ENCODE measurements around the gene SCAPER. TPM values are rescaled to one million over a fixed set of nuclear protein-coding genes. Genes with fewer than 3 reads are reported as not detected.
"Not testable (repeated sequence)": the region's sequence is repeated elsewhere in the genome, so short reads cannot be mapped to it uniquely, and the experiment has no call there.

The SCAPER gene
- total and polyA plus RNA-seq, 2 of the 4 experiments (the other 2 are of a cell fraction): 2.9 to 9.7 TPM

DNA sequence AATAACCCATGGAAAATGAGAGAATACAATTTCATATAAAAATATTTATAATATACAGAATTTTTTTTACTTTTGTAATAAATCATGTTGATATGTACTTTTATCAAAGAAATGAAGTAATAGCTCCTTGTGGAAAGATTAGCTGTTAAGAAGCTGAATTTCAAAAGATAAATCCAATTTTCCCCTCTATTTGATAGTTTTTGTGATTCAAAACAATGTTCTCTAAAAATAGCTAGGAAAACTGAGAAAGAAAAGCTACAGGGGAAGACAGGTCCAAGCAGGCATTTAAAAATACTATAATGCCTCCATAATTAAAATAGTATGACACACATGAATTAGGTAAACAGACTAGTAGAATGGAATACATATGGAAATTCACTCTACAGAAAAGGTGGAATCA, 44.9 kb downstream of the SCAPER start:
- H2BK15ac ChIP-seq (ENCODE audit: low read depth, low read length): no peak overlapping the region
- intact Hi-C loops (cut with micrococcal nuclease): no loop called here
- dilution Hi-C loops (cut with HindIII; ENCODE audit: low sequenced_read_pairs, unreplicated experiment): no loop called here

DNA sequence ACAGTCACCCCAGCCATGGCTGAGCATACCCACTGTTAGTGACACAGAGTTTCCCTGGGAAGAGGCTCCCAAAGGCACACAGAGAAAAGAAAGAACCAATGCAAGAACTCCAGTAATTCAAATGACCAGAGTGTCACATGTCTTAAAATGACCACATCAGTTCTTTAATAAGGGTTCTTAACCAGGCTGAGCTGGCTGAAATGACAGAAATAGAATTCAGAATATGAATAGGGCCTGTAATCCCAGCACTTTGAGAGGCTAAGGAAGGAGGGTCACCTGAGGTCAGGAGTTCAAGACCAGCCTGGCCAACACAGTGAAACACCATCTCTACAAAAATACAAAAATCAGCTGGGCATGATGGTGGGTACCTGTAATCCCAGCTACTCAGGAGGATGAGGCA, 54.8 kb downstream of the SCAPER start:
- ATAC-seq (ENCODE audit: low read depth): not testable (repeated sequence)

More for the DNA sequence above, 44.9 kb downstream of the SCAPER start:
- Histone ChIP-seq H2AK5ac (ENCODE audit: low read depth, low read length) (no peak overlapping the region), H3K27ac (ENCODE audit: insufficient read depth, low read length) (no peak overlapping the region), H3K4ac (ENCODE audit: low read depth, low read length) (no peak overlapping the region), H2BK20ac (ENCODE audit: low read depth, low read length) (no peak overlapping the region), H3K23ac (ENCODE audit: low read depth, low read length) (no peak overlapping the region), H3K18ac (ENCODE audit: low read depth, low read length) (no peak overlapping the region), H2BK120ac (ENCODE audit: low read depth, low read length) (no peak overlapping the region), H3K56ac (ENCODE audit: extremely low read depth, insufficient read depth, low read length) (no peak overlapping the region), H2AFZ (replicated peaks; ENCODE audit: low read length, poor library complexity) (no peak overlapping the region), H3K9ac (ENCODE audit: low read depth, low read length) (no peak overlapping the region), H2BK5ac (ENCODE audit: low read depth, low read length, poor library complexity, severe bottlenecking) (no peak overlapping the region), H3K36me3 (ENCODE audit: control insufficient read depth, insufficient read depth, low read length) (no peaks in the 10 kb centered on the region), H3K4me2 (ENCODE audit: low read depth, low read length) (no peak overlapping the region), H3K79me1 (ENCODE audit: low read depth in 1 of 2, low read length in 2 of 2) (peaks cover 0 to 5% of the 10 kb centered on the region in 2 experiments; a peak in 1 of 4 replicates), H3K4me3 (ENCODE audit: insufficient read depth, low read depth, low read length) (no peak overlapping the region), H3K9me1 (ENCODE audit: insufficient read depth, low read length) (no peaks in the 10 kb centered on the region), H3K4me1 (ENCODE audit: control insufficient read depth, insufficient read depth, low read length) (no peaks in the 10 kb centered on the region), H2AK9ac (replicated peaks; ENCODE audit: low read depth, low read length, poor library complexity) (no peak overlapping the region), H3K27me3 (ENCODE audit: control insufficient read depth, insufficient read depth, low read length) (no peaks in the 10 kb centered on the region), H3K14ac (replicated peaks; ENCODE audit: low read depth, low read length) (no peak overlapping the region), H3K9me3 (ENCODE audit: control insufficient read depth, insufficient read depth, low read length) (no peaks in the 10 kb centered on the region), H4K91ac (ENCODE audit: insufficient read depth, low read depth, low read length) (no peak overlapping the region), H4K20me1 (ENCODE audit: insufficient read depth, low read length) (no peaks in the 10 kb centered on the region), H4K5ac (ENCODE audit: low read depth, low read length) (no peak overlapping the region), H4K8ac (ENCODE audit: low read depth in 2 of 2, low read length in 2 of 2) (no peak overlapping the region)
- TF ChIP-seq NFE2L2 (IDR thresholded peaks at IDR 0.05; ENCODE audit: low read depth, low read length): no peak
- TF ChIP-seq CHD1 (IDR thresholded peaks at IDR 0.05; ENCODE audit: low read depth, low read length): no peak
- TF ChIP-seq ELK1 (IDR thresholded peaks at IDR 0.05; ENCODE audit: borderline replicate concordance, low read depth, low read length): no peak
- TF ChIP-seq CEBPB (IDR thresholded peaks at IDR 0.05; ENCODE audit: low read depth, low read length): no peak
- TF ChIP-seq FOS (IDR thresholded peaks at IDR 0.05; ENCODE audit: low read depth, low read length): no peak
- no peak for TF ChIP-seq SMC3 (IDR thresholded peaks at IDR 0.05; ENCODE audit: low read depth, low read length)
- TF ChIP-seq POLR2A (IDR thresholded peaks at IDR 0.05; ENCODE audit: low read depth, low read length): no peak
- TF ChIP-seq MAFK (IDR thresholded peaks at IDR 0.05; ENCODE audit: low read depth, low read length): no peak
- no peak for DNase-seq
- no TSS peak for BruUV-seq (replicated peaks)
- ATAC-seq (ENCODE audit: low read depth): no peak
- CTCF ChIA-PET: interaction anchor here (0.6 to 1.1 kb wide), 3 partner anchors 9 to 575 kb away, joined by 3 to 4 read pairs (median 3); no protein-coding TSS in a partner anchor
- POLR2A ChIA-PET (ENCODE audit: unreplicated experiment): no interaction called here
- in situ Hi-C loops (cut with MboI; ENCODE audit: low sequenced_read_pairs): loop anchor here (10.0 kb wide), 2 partner anchors 625 to 665 kb away; no protein-coding TSS in a partner anchor

More for the DNA sequence above, 54.8 kb downstream of the SCAPER start:
- intact Hi-C loops (cut with micrococcal nuclease); dilution Hi-C loops (cut with HindIII; ENCODE audit: low sequenced_read_pairs, unreplicated experiment); H3K23ac ChIP-seq (ENCODE audit: low read depth, low read length); H4K5ac ChIP-seq (ENCODE audit: low read depth, low read length); DNase-seq; H2AFZ ChIP-seq (replicated peaks; ENCODE audit: low read length, poor library complexity); H4K20me1 ChIP-seq (ENCODE audit: insufficient read depth, low read length); H3K4me1 ChIP-seq (ENCODE audit: control insufficient read depth, insufficient read depth, low read length); H3K27ac ChIP-seq (ENCODE audit: insufficient read depth, low read length); H3K9me1 ChIP-seq (ENCODE audit: insufficient read depth, low read length); H3K4me2 ChIP-seq (ENCODE audit: low read depth, low read length); POLR2A ChIA-PET (ENCODE audit: unreplicated experiment); H2BK20ac ChIP-seq (ENCODE audit: low read depth, low read length); H3K14ac ChIP-seq (replicated peaks; ENCODE audit: low read depth, low read length); H2BK5ac ChIP-seq (ENCODE audit: low read depth, low read length, poor library complexity, severe bottlenecking); H4K8ac ChIP-seq (ENCODE audit: low read depth in 2 of 2, low read length in 2 of 2); H3K4me3 ChIP-seq (ENCODE audit: insufficient read depth, low read depth, low read length); H3K56ac ChIP-seq (ENCODE audit: extremely low read depth, insufficient read depth, low read length); H2BK120ac ChIP-seq (ENCODE audit: low read depth, low read length); BruUV-seq (replicated peaks); H3K18ac ChIP-seq (ENCODE audit: low read depth, low read length); H3K9me3 ChIP-seq (ENCODE audit: control insufficient read depth, insufficient read depth, low read length); H4K91ac ChIP-seq (ENCODE audit: insufficient read depth, low read depth, low read length); H2AK9ac ChIP-seq (replicated peaks; ENCODE audit: low read depth, low read length, poor library complexity); H3K4ac ChIP-seq (ENCODE audit: low read depth, low read length); H3K9ac ChIP-seq (ENCODE audit: low read depth, low read length); H3K27me3 ChIP-seq (ENCODE audit: control insufficient read depth, insufficient read depth, low read length); H3K36me3 ChIP-seq (ENCODE audit: control insufficient read depth, insufficient read depth, low read length); in situ Hi-C loops (cut with MboI; ENCODE audit: low sequenced_read_pairs); H3K79me1 ChIP-seq (ENCODE audit: low read depth in 1 of 2, low read length in 2 of 2); H2AK5ac ChIP-seq (ENCODE audit: low read depth, low read length); H2BK15ac ChIP-seq (ENCODE audit: low read depth, low read length): not testable (repeated sequence)
- CTCF ChIA-PET: interaction anchor here (0.8 kb wide), 1 partner anchor 10 kb away, joined by 3 read pairs; no protein-coding TSS in a partner anchor
